GM18502 (cell line): ENCODE results near the gene AKAP12.

ENCODE experiments used
- ATAC-seq: cut with Tn5 transposase; IDR thresholded peaks from one replicate; pipeline ENCODE4 v1.9.1; 2021; ENCODE audit warnings: mild to moderate bottlenecking; ENCODE audit not compliant: unreplicated experiment, poor library complexity

The AKAP12 gene, protein sequence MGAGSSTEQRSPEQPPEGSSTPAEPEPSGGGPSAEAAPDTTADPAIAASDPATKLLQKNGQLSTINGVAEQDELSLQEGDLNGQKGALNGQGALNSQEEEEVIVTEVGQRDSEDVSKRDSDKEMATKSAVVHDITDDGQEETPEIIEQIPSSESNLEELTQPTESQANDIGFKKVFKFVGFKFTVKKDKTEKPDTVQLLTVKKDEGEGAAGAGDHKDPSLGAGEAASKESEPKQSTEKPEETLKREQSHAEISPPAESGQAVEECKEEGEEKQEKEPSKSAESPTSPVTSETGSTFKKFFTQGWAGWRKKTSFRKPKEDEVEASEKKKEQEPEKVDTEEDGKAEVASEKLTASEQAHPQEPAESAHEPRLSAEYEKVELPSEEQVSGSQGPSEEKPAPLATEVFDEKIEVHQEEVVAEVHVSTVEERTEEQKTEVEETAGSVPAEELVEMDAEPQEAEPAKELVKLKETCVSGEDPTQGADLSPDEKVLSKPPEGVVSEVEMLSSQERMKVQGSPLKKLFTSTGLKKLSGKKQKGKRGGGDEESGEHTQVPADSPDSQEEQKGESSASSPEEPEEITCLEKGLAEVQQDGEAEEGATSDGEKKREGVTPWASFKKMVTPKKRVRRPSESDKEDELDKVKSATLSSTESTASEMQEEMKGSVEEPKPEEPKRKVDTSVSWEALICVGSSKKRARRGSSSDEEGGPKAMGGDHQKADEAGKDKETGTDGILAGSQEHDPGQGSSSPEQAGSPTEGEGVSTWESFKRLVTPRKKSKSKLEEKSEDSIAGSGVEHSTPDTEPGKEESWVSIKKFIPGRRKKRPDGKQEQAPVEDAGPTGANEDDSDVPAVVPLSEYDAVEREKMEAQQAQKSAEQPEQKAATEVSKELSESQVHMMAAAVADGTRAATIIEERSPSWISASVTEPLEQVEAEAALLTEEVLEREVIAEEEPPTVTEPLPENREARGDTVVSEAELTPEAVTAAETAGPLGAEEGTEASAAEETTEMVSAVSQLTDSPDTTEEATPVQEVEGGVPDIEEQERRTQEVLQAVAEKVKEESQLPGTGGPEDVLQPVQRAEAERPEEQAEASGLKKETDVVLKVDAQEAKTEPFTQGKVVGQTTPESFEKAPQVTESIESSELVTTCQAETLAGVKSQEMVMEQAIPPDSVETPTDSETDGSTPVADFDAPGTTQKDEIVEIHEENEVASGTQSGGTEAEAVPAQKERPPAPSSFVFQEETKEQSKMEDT (N-terminal part only)

DNA sequence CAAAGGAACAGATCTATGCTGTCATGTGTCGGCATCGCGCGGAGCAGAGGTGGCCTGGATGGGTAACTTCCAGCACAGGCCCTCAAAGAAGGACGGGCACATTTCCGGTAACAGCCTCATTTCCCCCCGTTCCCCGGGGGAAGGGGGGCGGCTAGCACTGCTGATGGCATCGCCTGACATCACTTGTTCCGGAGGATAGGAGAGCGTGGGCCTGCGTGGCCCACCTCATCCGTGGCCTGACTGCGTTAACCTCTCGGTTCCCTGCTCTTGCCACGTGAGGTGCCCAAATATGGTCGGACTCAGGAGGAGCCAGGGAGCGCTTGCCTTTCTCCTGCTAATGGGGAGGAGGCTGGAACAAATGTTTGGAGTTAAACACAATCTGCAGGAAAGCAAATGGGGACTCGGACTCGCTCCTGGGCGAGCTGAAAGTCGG is at the start of gene AKAP12:
TSS of gene AKAP12 (plus strand) at position 365 of the 433 bp plus-strand sequence. CDS start 596 bp downstream, outside the sequence.
- no peak for ATAC-seq

DNA sequence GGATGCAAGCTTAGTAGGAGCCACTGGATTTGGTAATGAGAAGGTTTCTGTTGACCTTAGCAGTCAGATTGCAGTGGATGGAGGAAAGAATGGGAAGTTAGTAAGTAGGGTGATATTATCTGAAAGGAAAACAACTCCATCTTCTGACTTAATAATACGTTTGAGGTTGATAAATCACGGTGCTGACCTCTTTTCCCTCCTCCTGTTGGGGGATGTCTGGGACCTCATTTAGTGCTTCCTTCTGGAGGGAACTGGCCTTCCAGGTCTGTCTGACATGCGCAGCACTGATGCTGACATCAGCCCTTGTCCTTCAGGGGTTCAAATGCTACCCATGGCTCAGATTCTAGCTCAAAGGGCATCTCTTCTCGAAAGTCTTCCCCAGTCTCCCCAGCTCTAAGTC is 48.2 kb upstream of the AKAP12 start:
- ATAC-seq = no peak

DNA sequence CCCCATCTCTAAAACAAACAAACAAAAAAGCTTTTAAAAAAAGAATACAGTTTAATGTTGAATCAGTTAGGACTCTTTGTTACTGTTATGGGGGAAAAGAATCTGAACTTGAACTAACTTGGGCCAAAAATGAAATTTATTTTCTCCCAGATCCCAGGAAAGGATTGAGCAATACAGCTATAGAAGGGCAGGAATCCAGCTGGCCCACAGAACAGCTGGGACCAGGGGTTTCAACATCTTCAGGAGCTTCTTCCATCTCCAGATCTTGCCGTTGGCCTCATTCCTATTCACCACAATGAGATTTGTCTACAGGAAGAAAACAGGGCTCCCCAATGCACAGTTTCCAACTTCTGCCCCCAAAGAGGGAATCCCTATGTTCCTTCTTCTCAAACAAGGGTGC is 43.2 kb upstream of the AKAP12 start:
- ATAC-seq = no peak

DNA sequence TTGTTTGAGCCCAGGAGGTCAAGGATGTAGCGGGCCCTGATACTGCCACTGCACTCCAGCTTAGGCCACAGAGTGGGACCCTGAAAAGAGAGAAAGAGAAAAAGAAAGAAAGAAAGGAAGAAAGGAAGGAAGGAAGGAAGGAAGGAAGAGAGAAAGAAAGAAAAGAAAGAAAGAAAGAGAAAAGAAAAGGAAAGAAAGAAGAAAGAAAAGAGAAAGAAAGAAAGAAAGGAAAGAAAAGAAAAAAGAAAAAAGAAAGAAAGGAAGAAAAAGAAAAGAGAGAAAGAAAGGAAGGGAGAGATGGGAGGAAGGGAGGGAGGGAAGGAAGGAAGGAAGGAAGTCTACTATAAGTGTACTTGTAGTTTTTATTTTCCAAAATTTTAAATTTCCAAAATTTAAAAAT is 42.2 kb upstream of the AKAP12 start:
- ATAC-seq = no peak

DNA sequence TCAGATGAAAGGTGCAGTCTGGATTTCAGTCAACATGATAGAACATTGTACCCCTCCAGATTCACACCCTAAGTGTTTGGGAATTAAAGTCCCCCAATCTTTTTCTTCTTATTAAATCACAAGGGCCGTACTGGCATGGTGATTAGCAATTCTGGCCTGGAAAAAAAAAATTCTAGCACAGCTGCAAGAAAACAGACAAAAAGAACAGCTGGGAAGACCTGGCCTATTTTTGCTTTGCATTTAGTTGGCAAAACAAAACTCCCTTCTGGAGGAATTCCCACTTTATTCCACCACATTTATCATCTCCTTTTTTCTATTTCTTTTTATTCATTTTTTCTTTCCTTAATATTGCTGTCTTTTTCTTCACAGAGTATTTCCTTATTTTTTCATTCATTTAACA is 39.8 kb upstream of the AKAP12 start:
- no peak for ATAC-seq

DNA sequence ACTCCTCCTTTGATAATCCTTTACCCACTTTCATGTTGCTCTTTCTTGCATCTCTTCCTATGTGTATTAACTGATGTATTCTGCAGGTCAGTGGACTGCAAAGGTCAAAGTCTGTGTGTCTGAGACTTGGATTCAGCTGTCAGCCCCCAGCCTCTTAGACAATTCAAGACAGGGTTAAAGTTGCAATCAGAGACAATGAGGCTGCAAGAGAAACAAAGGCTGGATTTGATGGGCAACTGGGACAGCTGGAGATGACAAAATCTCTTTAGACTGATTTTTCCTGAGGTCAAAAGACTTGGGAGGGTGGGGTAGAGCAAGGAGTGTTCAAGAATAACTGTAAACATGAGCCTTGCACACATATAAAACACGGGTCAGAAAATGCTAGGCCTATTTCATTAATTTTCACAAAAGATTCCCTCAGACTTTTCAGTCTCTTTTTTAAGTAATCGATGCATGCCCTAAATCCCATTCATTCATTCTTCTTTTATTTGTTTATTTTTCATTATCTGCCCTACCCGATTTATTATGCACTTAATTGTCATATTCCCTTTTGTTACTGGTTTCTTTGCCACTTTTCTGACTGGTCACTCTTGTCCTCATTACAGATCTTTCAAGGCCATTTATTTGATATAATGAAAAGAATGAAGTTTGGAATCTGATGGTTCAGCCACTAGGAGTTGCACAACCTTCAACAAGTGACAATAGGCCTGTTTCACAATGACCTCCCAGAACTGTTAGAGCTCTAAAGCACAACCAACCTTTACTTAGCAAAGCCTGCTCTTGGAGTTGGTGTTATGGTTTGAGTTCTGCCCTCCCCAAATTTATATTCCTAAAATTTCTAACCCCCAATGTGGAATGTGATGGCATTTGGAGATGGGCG is 33.8 kb upstream of the AKAP12 start:
- ATAC-seq = no peak

DNA sequence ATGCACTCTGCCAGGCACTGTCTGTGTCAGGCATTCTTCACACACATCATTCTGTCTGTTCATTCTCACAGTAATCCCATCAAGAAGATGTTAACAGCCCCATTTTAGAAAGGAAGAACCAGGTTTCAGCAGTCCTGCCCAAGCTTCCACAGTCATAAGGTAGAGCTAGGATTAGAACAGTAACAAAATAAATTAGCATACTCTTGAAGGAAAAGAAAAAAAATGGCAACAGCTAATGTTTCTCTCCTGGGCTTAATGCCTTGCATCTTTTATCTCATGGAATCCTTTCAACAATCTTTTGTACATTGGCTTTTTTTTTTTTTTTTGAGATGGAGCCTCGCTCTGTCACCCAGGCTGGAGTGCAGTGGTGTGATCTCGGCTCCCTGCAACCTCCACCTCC is 32.1 kb upstream of the AKAP12 start:
- ATAC-seq = no peak

DNA sequence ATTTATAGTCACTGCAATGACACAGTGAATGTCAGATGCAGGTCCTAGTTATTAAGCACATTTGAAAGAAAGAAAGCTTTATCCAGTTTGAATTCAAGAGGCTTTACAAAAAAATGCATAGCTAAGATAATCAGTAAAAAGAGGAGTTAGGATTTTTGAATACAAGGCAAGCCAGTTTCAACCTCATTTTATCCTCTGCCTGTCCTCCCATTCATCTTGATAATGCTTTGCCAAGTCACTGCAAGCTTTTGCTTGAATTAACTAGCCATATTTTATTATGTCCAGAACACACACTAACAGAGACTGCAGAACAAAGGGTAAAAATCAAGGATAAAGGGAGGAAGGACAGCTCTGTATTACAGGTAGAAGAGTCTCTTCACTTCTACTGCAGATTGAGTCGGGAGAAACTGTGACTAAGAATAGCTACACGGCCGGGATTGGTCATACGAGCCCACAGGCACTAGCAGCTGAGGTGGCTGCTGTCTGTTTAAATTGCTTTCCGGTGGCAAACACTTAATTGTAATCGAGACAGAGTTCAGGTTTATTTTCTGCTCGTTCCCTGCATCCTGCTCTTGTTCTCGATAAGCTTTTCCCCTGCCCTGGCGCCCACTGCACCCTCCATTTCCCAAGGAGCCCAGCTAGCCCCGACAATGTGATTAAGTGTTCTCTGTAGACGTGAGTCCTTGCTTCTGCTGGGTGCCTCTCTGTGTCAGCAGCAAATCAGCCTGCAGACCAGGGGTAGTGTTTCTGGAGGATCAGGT is 30.5 kb upstream of the AKAP12 start:
- ATAC-seq = no peak

DNA sequence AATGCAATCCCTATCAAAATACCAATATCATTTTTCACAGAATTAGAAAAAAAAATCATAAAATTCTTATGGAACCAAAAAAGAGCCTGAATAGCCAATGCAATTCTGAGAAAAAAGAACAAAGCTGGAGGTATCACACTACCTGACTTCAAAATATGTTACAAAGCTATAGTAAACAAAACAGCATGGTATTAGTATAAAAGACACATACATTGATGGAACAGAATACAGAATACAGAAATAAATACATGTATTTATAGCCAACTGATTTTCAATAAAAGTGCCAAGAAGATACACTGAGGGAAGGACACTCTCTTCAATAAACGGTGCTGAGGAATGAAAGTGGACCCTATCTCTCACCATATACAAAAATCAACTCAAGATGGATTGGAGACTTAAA is 28.7 kb upstream of the AKAP12 start:
- ATAC-seq = no peak

DNA sequence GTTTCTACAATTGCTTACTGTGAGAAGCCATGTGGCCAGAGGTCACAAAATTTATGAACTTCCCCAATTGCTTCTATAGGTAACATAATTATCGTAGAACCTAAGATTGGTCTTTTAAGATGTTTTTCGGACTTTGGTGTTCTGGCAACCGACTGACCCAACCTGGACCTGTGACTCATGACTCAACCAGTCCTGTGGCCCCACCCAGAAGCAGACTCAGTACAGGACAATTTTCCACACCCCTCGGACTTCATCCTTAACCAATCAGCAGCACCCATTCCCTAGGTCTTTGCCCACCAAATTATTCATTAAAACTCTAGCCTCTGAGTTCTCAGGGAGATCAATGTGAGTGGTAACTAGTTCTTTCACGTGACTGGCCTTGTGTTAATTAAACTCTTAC is 26.4 kb upstream of the AKAP12 start:
- ATAC-seq = no peak

DNA sequence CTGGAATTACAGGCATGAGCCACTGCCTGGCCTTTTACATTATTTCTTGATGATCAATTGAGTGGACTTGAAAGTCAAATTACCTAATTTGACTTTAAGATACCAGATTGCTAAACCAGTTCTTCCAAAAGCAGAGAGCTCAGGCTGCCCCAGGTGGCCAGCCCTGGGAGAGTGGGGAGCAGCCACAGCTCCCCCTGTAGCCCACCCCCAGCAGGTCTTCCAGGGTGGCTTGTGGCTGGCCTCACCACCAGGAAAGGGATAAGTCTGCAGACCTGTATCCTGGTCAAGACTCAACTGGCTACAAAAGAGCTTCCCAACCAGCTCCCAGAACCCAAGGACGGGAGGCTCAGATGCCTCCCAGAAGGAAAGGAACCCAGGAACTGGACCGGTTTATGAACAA is 23.8 kb upstream of the AKAP12 start:
- no peak for ATAC-seq

DNA sequence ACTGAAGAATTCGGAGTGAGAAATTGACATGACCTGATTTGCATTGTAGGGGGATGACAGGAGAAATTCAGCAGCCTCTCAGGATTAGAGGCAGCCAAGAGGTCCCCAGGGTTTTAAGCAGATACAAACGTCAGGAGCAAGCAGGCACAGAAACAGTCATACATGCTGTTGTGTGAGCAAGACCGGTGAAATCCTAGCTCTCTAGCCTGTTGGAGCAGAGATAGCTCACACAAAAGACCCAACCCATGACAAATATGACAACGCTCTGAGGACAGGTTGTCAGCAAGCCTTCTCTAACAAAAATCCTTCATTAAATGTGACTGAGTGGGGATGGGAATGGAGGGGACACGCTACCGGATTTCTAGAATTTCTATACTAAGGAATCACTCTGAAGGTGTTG is 23.0 kb upstream of the AKAP12 start:
- no peak for ATAC-seq

DNA sequence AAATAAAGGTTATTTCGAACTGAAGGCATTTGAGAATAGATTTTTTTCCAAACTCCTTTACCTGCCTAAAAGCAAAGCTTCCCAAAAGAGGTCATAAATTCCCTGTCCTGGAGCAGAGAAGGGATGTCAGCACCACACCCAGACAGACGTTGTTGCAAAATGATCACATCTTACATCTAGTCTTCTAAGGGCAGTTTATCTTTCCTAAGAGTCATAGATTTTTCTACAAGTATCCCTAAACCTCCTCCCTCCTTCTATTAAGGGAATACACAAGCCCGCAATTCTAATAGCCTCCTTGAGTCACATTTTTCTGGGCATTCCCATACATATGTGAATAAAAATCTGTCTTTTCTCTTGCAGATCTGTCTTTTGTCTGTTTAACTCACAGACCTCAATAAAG is 20.6 kb upstream of the AKAP12 start:
- no peak for ATAC-seq

DNA sequence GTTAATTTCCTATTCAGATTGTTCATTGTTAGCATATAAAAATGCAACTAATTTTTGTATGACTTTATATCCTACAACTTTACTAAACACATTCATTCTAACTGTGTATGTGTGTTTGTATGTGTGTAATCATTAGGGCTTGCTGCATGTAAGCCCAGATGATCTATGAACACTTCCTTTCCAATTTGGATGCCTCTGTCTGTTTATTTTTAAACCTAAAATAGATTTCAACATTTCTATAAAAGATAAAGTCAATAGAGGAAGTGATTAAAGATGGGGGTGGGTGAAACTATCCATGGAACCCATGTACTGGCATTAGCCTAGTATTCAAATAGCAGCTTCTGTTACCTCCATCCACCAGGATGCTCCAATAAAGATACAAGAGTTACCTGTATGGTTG is 15.7 kb upstream of the AKAP12 start:
- no peak for ATAC-seq

DNA sequence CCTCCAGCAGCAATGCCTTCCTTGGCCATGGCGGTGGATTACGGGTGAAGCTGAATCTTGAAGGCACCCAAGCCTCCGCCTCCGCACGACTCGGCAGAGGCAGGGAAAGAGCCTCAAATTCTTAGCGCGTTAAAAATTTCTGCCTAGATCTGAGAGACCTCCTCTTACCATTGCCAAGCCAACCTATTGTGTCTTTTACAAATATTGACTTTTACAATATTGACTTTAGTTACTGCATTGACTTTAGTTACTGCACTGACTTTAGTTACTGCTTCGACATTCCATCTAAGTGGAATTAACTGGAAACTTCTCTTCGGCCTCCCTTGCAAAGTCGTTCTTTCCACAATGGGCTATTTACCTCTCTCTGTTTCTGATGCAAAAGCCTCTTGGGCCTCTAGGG is 13.8 kb upstream of the AKAP12 start:
- no peak for ATAC-seq

DNA sequence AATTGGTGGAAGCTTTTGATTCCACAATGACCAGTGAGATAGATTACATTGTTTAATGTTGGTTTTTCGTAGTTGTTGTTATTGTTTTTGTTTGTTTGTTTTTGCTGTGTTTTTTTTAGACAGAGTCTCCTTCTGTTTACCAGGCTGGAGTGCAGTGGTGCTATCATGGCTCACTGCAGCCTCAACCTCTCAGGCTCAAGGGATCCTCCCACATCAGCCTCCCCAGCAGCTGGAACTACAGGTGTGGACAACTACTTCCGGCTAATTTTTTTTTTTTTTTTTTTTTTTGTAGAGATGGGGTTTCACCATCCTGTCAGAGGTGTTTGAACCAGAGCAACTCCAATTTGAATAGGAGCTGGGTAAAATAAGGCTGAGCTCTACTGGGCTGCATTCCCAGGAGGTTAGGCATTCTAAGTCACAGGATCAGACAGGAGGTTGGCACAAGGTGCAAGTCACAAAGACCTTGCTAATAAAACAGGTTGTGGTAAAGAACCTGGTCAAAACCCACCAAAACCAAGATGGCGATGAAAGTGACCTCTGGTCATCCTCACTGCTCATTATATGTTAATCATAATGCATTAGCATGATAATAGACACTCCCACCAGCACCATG is 10.9 kb upstream of the AKAP12 start:
- ATAC-seq = no peak

DNA sequence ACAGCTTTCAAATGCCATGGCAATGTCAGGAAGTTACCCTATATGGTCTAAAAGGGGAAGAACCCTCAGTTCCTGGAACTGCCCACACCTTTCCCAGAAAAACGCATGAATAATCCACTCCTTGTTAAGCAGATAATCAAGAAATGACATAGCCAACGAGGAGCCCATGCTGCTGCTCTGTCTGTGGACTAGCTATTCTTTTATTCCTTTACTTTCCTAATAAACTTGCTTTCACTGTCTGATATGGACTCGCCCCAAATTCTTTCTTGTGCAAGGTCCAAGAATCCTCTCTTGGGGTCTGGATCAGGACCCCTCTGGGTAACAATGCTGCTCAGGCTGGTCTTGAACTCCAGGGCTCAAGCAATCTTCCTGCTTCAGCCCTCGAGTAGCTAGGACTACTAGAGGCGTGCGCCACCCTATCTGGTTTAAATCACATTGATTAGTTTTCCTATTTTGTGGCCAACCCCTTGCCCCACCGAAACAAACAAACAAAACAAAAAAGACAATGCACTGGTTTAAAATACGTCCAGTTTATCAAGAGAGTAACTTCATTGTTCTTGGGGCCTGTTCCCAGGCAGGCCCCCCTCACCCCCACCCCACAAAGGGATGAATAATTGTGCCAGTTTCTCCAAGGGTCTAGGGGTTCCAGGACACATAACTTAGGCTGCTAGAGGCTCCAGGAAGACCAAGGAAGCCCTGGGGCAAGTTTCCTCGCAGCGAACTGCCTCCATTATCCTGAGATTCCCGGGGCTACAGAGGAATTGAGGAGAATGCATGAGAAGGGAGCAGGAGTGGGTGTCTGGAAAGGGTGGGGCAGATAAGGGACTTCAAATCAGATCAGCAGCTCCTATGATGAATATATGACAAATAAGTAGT is 10.1 kb upstream of the AKAP12 start:
- ATAC-seq = no peak

DNA sequence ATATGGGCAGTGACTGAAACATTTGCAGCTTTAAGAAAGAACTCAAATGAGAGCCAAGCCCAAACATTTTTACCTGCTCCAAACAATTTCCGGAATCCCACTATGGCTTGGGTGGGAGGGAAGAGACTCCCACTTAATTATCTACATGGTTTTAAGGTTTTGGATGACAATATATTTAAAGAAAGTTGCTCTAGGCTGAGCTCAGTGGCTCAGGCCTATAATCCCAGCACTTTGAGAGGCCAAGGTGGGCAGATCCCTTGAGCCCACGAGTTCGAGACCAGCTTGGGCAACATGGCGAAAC is 9.5 kb upstream of the AKAP12 start:
- no peak for ATAC-seq
